Measurements from ENCODE around the gene STAC.

The STAC gene

DNA sequence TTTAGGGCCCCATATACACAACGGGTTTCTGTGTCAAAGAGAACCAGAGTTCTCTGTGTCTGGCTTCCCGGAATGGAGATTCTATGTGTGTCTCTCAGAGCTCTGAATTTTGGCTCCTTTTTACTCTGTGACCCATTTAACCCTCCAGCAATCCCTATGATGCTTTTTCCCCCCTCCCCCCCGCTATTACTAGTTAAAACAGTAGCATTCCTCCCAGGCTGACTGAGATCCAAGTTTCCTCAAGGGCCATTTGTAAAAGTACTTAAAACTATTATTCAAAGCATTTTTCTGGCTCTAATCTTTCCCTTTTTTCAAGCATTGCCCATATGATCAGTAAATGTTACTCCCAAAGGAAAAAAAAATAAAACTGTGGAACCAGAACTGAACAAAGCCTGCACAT lies 6.6 kb upstream of the STAC start:
- Histone ChIP-seq H3K27me3 (ENCODE audit: control insufficient read depth in 5 of 5, insufficient read depth in 4 of 5, low read length in 5 of 5) (no peaks in the 10 kb centered on the region), H3K27ac (ENCODE audit: low read depth, low read length) (no peak overlapping the region)

GRCh38 chr3:36379872-36380220 lies 458 bp upstream of the STAC start:
- Histone ChIP-seq H3K27ac (ENCODE audit: low read depth, low read length) (no peak overlapping the region), H3K9me3 (ENCODE audit: control insufficient read depth in 5 of 5, low read length in 5 of 5) (no peaks in the 10 kb centered on the region), H3K27me3 (ENCODE audit: control insufficient read depth in 5 of 5, insufficient read depth in 4 of 5, low read length in 5 of 5) (peaks cover 0 to 7% (median 5%) of the 10 kb centered on the region in 5 donors), H3K4me3 (ENCODE audit: low read depth in 1 of 5, low read length in 5 of 5) (peak overlapping the region in 4 of 5 donors; percentile 72 to 82 (median 78)), H3K9ac (ENCODE audit: low read length in 5 of 5) (no peak overlapping the region), H3K36me3 (ENCODE audit: control insufficient read depth in 5 of 5, insufficient read depth in 5 of 5, low read length in 5 of 5) (no peaks in the 10 kb centered on the region), H3K4me1 (ENCODE audit: control insufficient read depth in 5 of 5, insufficient read depth in 5 of 5, low read length in 5 of 5) (peaks cover 0 to 16% (median 13%) of the 10 kb centered on the region in 5 donors)

More for the DNA sequence above, 6.6 kb upstream of the STAC start:
- H3K9ac ChIP-seq (ENCODE audit: low read length in 5 of 5): no peak overlapping the region
- H3K4me1 ChIP-seq (ENCODE audit: control insufficient read depth in 5 of 5, insufficient read depth in 5 of 5, low read length in 5 of 5): no peaks in the 10 kb centered on the region
- H3K36me3 ChIP-seq (ENCODE audit: control insufficient read depth in 5 of 5, insufficient read depth in 5 of 5, low read length in 5 of 5): no peaks in the 10 kb centered on the region
- H3K4me3 ChIP-seq (ENCODE audit: low read depth in 1 of 5, low read length in 5 of 5): no peak overlapping the region
- no peaks in the 10 kb centered on the region for H3K9me3 ChIP-seq (ENCODE audit: control insufficient read depth in 5 of 5, low read length in 5 of 5)

DNA sequence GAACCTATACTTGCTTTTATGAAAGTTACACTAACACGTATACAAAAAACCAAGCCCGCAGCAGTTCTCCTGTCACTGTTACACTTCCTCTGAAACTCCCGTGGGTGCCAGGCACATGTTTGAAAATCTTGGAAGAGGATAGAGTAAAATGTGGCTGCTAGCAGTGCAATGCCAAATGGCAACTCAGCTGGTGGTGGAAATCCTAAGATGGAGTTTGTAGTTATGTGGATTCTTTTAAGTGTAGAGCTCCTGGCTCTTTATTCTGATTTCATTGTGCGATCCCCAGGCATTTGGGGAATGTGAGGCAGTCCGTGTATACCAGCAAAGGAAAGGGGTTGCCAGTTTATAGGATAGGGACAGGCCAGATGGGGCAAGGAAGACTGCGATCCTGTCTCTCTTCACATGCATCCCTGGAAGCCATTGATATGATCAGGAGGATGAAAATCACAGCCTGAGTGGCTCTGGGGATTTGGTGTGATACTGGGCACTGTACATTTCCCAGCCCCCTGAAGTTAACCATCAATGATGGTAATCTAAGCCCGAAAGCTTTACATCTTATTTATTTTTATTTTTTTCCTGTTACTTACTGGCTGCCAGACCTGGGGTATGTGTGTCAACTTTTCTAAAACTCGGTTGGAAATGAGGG lies 1.1 kb downstream of the STAC start:
- Histone ChIP-seq H3K4me3 (ENCODE audit: low read depth in 1 of 5, low read length in 5 of 5) (peak overlapping the region; percentile 71 to 82 (median 77)), H3K9me3 (ENCODE audit: control insufficient read depth in 5 of 5, low read length in 5 of 5) (no peaks in the 10 kb centered on the region), H3K27me3 (ENCODE audit: control insufficient read depth in 5 of 5, insufficient read depth in 4 of 5, low read length in 5 of 5) (peaks cover 0 to 7% (median 5%) of the 10 kb centered on the region in 5 donors), H3K27ac (ENCODE audit: low read depth, low read length) (no peak overlapping the region), H3K4me1 (ENCODE audit: control insufficient read depth in 5 of 5, insufficient read depth in 5 of 5, low read length in 5 of 5) (peaks cover 0 to 16% (median 13%) of the 10 kb centered on the region in 5 donors), H3K9ac (ENCODE audit: low read length in 5 of 5) (peak overlapping the region in 2 of 5 donors; percentile 23 to 63), H3K36me3 (ENCODE audit: control insufficient read depth in 5 of 5, insufficient read depth in 5 of 5, low read length in 5 of 5) (no peaks in the 10 kb centered on the region)

- Histone ChIP-seq H3K36me3 (ENCODE audit: control insufficient read depth in 5 of 5, insufficient read depth in 5 of 5, low read length in 5 of 5) (no peaks in the 10 kb centered on the region), H3K27me3 (ENCODE audit: control insufficient read depth in 5 of 5, insufficient read depth in 4 of 5, low read length in 5 of 5) (no peaks in the 10 kb centered on the region), H3K4me1 (ENCODE audit: control insufficient read depth in 5 of 5, insufficient read depth in 5 of 5, low read length in 5 of 5) (peaks cover 0 to 11% (median 8%) of the 10 kb centered on the region in 5 donors), H3K9ac (ENCODE audit: low read length in 5 of 5) (no peak overlapping the region), H3K4me3 (ENCODE audit: low read depth in 1 of 5, low read length in 5 of 5) (no peak overlapping the region), H3K9me3 (ENCODE audit: control insufficient read depth in 5 of 5, low read length in 5 of 5) (no peaks in the 10 kb centered on the region), H3K27ac (ENCODE audit: low read depth, low read length) (no peak overlapping the region)
Measured at GRCh38 chr3:36393563-36393962, 13.3 kb downstream of the STAC start.

GRCh38 chr3:36394176-36394575 lies 13.9 kb downstream of the STAC start:
- Histone ChIP-seq H3K27ac (ENCODE audit: low read depth, low read length) (no peak overlapping the region), H3K27me3 (ENCODE audit: control insufficient read depth in 5 of 5, insufficient read depth in 4 of 5, low read length in 5 of 5) (no peaks in the 10 kb centered on the region), H3K9ac (ENCODE audit: low read length in 5 of 5) (no peak overlapping the region), H3K36me3 (ENCODE audit: control insufficient read depth in 5 of 5, insufficient read depth in 5 of 5, low read length in 5 of 5) (no peaks in the 10 kb centered on the region), H3K4me1 (ENCODE audit: control insufficient read depth in 5 of 5, insufficient read depth in 5 of 5, low read length in 5 of 5) (peaks cover 0 to 11% (median 8%) of the 10 kb centered on the region in 5 donors), H3K4me3 (ENCODE audit: low read depth in 1 of 5, low read length in 5 of 5) (no peak overlapping the region), H3K9me3 (ENCODE audit: control insufficient read depth in 5 of 5, low read length in 5 of 5) (no peaks in the 10 kb centered on the region)

- no peaks in the 10 kb centered on the region for H3K27me3 ChIP-seq (ENCODE audit: control insufficient read depth in 5 of 5, insufficient read depth in 4 of 5, low read length in 5 of 5)
- H3K4me3 ChIP-seq (ENCODE audit: low read depth in 1 of 5, low read length in 5 of 5): no peak overlapping the region
- no peak overlapping the region for H3K27ac ChIP-seq (ENCODE audit: low read depth, low read length)
- H3K4me1 ChIP-seq (ENCODE audit: control insufficient read depth in 5 of 5, insufficient read depth in 5 of 5, low read length in 5 of 5): peaks cover 0 to 11% (median 8%) of the 10 kb centered on the region in 5 donors
- no peaks in the 10 kb centered on the region for H3K36me3 ChIP-seq (ENCODE audit: control insufficient read depth in 5 of 5, insufficient read depth in 5 of 5, low read length in 5 of 5)
- no peak overlapping the region for H3K9ac ChIP-seq (ENCODE audit: low read length in 5 of 5)
- no peaks in the 10 kb centered on the region for H3K9me3 ChIP-seq (ENCODE audit: control insufficient read depth in 5 of 5, low read length in 5 of 5)
Measured at GRCh38 chr3:36397841-36398240, 17.5 kb downstream of the STAC start.

- no peak overlapping the region for H3K4me3 ChIP-seq (ENCODE audit: low read depth in 1 of 5, low read length in 5 of 5)
- H3K36me3 ChIP-seq (ENCODE audit: control insufficient read depth in 5 of 5, insufficient read depth in 5 of 5, low read length in 5 of 5): no peaks in the 10 kb centered on the region
- H3K9ac ChIP-seq (ENCODE audit: low read length in 5 of 5): no peak overlapping the region
- no peak overlapping the region for H3K27ac ChIP-seq (ENCODE audit: low read depth, low read length)
- no peaks in the 10 kb centered on the region for H3K4me1 ChIP-seq (ENCODE audit: control insufficient read depth in 5 of 5, insufficient read depth in 5 of 5, low read length in 5 of 5)
- no peaks in the 10 kb centered on the region for H3K27me3 ChIP-seq (ENCODE audit: control insufficient read depth in 5 of 5, insufficient read depth in 4 of 5, low read length in 5 of 5)
- no peaks in the 10 kb centered on the region for H3K9me3 ChIP-seq (ENCODE audit: control insufficient read depth in 5 of 5, low read length in 5 of 5)
Measured at GRCh38 chr3:36399933-36400332, 19.6 kb downstream of the STAC start.

GRCh38 chr3:36401056-36401455 lies 20.8 kb downstream of the STAC start:
- Histone ChIP-seq H3K4me3 (ENCODE audit: low read depth in 1 of 5, low read length in 5 of 5) (no peak overlapping the region), H3K9ac (ENCODE audit: low read length in 5 of 5) (no peak overlapping the region), H3K27me3 (ENCODE audit: control insufficient read depth in 5 of 5, insufficient read depth in 4 of 5, low read length in 5 of 5) (no peaks in the 10 kb centered on the region), H3K9me3 (ENCODE audit: control insufficient read depth in 5 of 5, low read length in 5 of 5) (no peaks in the 10 kb centered on the region), H3K27ac (ENCODE audit: low read depth, low read length) (no peak overlapping the region), H3K36me3 (ENCODE audit: control insufficient read depth in 5 of 5, insufficient read depth in 5 of 5, low read length in 5 of 5) (no peaks in the 10 kb centered on the region), H3K4me1 (ENCODE audit: control insufficient read depth in 5 of 5, insufficient read depth in 5 of 5, low read length in 5 of 5) (no peaks in the 10 kb centered on the region)

GRCh38 chr3:36403661-36404060 lies 23.4 kb downstream of the STAC start:
- no peak overlapping the region for H3K4me3 ChIP-seq (ENCODE audit: low read depth in 1 of 5, low read length in 5 of 5)
- H3K9ac ChIP-seq (ENCODE audit: low read length in 5 of 5): no peak overlapping the region
- no peaks in the 10 kb centered on the region for H3K27me3 ChIP-seq (ENCODE audit: control insufficient read depth in 5 of 5, insufficient read depth in 4 of 5, low read length in 5 of 5)
- H3K9me3 ChIP-seq (ENCODE audit: control insufficient read depth in 5 of 5, low read length in 5 of 5): no peaks in the 10 kb centered on the region
- H3K27ac ChIP-seq (ENCODE audit: low read depth, low read length): no peak overlapping the region
- no peaks in the 10 kb centered on the region for H3K36me3 ChIP-seq (ENCODE audit: control insufficient read depth in 5 of 5, insufficient read depth in 5 of 5, low read length in 5 of 5)
- no peaks in the 10 kb centered on the region for H3K4me1 ChIP-seq (ENCODE audit: control insufficient read depth in 5 of 5, insufficient read depth in 5 of 5, low read length in 5 of 5)

DNA sequence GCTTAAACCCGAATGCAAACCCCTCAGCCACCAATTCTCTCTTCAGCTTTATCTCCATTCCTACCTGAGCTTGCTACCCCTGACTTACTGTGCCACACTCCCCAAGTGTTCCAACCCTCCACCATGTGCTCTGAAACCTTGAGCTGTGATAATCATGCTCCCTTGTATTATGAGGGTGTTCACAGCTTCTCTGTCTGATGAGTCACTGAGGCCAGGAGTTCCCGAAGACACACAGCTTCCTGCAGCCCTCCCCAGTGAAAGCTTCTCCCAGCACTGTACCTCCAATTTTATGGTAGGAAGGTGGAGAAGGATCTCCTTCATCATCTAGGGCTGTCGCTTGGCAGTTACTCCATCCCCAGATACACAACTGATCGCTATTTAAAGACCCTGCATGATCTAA lies 24.9 kb downstream of the STAC start:
- Histone ChIP-seq H3K4me1 (ENCODE audit: control insufficient read depth in 5 of 5, insufficient read depth in 5 of 5, low read length in 5 of 5) (no peaks in the 10 kb centered on the region), H3K9ac (ENCODE audit: low read length in 5 of 5) (no peak overlapping the region), H3K27me3 (ENCODE audit: control insufficient read depth in 5 of 5, insufficient read depth in 4 of 5, low read length in 5 of 5) (no peaks in the 10 kb centered on the region), H3K36me3 (ENCODE audit: control insufficient read depth in 5 of 5, insufficient read depth in 5 of 5, low read length in 5 of 5) (no peaks in the 10 kb centered on the region), H3K4me3 (ENCODE audit: low read depth in 1 of 5, low read length in 5 of 5) (no peak overlapping the region), H3K27ac (ENCODE audit: low read depth, low read length) (no peak overlapping the region), H3K9me3 (ENCODE audit: control insufficient read depth in 5 of 5, low read length in 5 of 5) (no peaks in the 10 kb centered on the region)

All from subcutaneous abdominal adipose tissue (tissue), 5 donors.